HT1080 (cell line): ENCODE data around the gene AS3MT. TPM values are rescaled to one million over a fixed set of nuclear protein-coding genes. Genes with fewer than 3 reads are reported as not detected.
"Not testable (repeated sequence)": the region's sequence is repeated elsewhere in the genome, so short reads cannot be mapped to it uniquely, and the experiment has no call there.

Source experiments
- DNase-seq: peaks from one replicate; pipeline ENCODE4 v3.0.0-alpha.2; 2015; ENCODE audit warnings: low read depth
- polyA plus RNA-seq, 2 experiments: library from polyadenylated mRNA; depleted of rRNA; stranded (reverse); fragments of >200 nt; gene quantifications; 2 replicates each; pipeline ENCODE4 v1.2.3, GENCODE V29; 2015
- total RNA-seq: library from RNA; depleted of rRNA; stranded (reverse); fragments of >200 nt; shearing (Covaris generic); gene quantifications from 2 replicates; pipeline ENCODE4 v1.2.3, GENCODE V29; 2014; rRNA removed

AS3MT gene
- 0.14 TPM in 1 of 2 replicates, not detected in the other for total RNA-seq
- 0.80 and 1.2 TPM in 2 replicates for polyA plus RNA-seq (2015; cell fraction: cytosol; rRNA removed)
- 0.55 and 1.1 TPM in 2 replicates for polyA plus RNA-seq (2015; cell fraction: nucleus; rRNA removed)

GRCh38 chr10:102869258-102870198 lies at the start of gene AS3MT:
Gene AS3MT (plus strand): TSS chr10:102869470. CDS start chr10:102869593, 123 bp downstream.
- DNase-seq = no peak

GRCh38 chr10:102820008-102820407 lies 49.3 kb upstream of the AS3MT start:
- DNase-seq = not testable (repeated sequence)

GRCh38 chr10:102822222-102822621 lies 47.0 kb upstream of the AS3MT start:
- no peak for DNase-seq

- DNase-seq = no peak
These were observed 44.6 kb upstream of the AS3MT start for GRCh38 chr10:102824664-102825063.

- no peak for DNase-seq
These were observed 43.0 kb upstream of the AS3MT start for GRCh38 chr10:102826148-102826796.

GRCh38 chr10:102827597-102827975 lies 41.7 kb upstream of the AS3MT start:
- no peak for DNase-seq

GRCh38 chr10:102831322-102832071 lies 37.8 kb upstream of the AS3MT start:
- peak; percentile 29 for DNase-seq

- DNase-seq = no peak
These were observed 37.0 kb upstream of the AS3MT start for GRCh38 chr10:102832248-102832647.

GRCh38 chr10:102832987-102833386 lies 36.3 kb upstream of the AS3MT start:
- no peak for DNase-seq

- no peak for DNase-seq
These were observed 35.1 kb upstream of the AS3MT start for GRCh38 chr10:102834143-102834542.

- peak; percentile 74 for DNase-seq
These were observed 34.2 kb upstream of the AS3MT start for GRCh38 chr10:102835007-102835482.

- DNase-seq = peak; percentile 46
These were observed 32.0 kb upstream of the AS3MT start, which contains the start of gene CYP17A1 for GRCh38 chr10:102837230-102837721. Gene CYP17A1 (minus strand): TSS chr10:102837413. CDS start chr10:102837361, 52 bp downstream.

- DNase-seq = not testable (repeated sequence)
These were observed 30.9 kb upstream of the AS3MT start for GRCh38 chr10:102838276-102838927.

GRCh38 chr10:102841827-102842345 lies 27.4 kb upstream of the AS3MT start:
- DNase-seq = no peak

- not testable (repeated sequence) for DNase-seq
These were observed 26.1 kb upstream of the AS3MT start for GRCh38 chr10:102843139-102843538.

GRCh38 chr10:102844190-102844776 lies 25.0 kb upstream of the AS3MT start:
- DNase-seq = not testable (repeated sequence)

- no peak for DNase-seq
These were observed 23.8 kb upstream of the AS3MT start for GRCh38 chr10:102845352-102845902.

- DNase-seq = no peak
These were observed 19.2 kb upstream of the AS3MT start for GRCh38 chr10:102850025-102850518.

- DNase-seq = not testable (repeated sequence)
These were observed 16.0 kb upstream of the AS3MT start for GRCh38 chr10:102853237-102853636.
